Natural killer cell (primary cell): Measurements from ENCODE around the gene ARAP1. TPM values are rescaled to one million over a fixed set of nuclear protein-coding genes. Genes with fewer than 3 reads are reported as not detected.

Experiments
- ATAC-seq, 3 donors: fragments of 150-1000 bp in 2 of 3; fragments of 200-7000 bp in 1 of 3; cut with Tn5 transposase; 1 replicate in 1 of 3; 2 replicates in 2 of 3; pipeline ENCODE4 v1.10.0; 2021; ENCODE audit warnings: mild to moderate bottlenecking in 2 of 3, moderate library complexity in 2 of 3
- DNase-seq, 2 donors: peaks; one replicate each; pipeline versions ENCODE4 v3.0.0 to v3.0.0-alpha.2; 2013 to 2021; ENCODE audit warnings: mixed read lengths in 1 of 2
- H3K27ac ChIP-seq: one replicate; pipeline ENCODE4 v1.5.1; 2013; ENCODE audit warnings: mild to moderate bottlenecking, low read length
- H3K27me3 ChIP-seq: one replicate; pipeline ENCODE4 v1.6.1; 2013; ENCODE audit warnings: low read length; ENCODE audit not compliant: control insufficient read depth, insufficient read depth
- H3K36me3 ChIP-seq: one replicate; pipeline ENCODE4 v1.6.1; 2013; ENCODE audit warnings: low read length; ENCODE audit not compliant: control insufficient read depth, insufficient read depth
- H3K4me1 ChIP-seq: one replicate; pipeline ENCODE4 v1.6.1; 2013; ENCODE audit warnings: low read length; ENCODE audit not compliant: control insufficient read depth, insufficient read depth
- H3K4me3 ChIP-seq: one replicate; pipeline ENCODE4 v1.5.1; 2013; ENCODE audit warnings: low read length
- H3K9me3 ChIP-seq: one replicate; pipeline ENCODE4 v1.6.1; 2013; ENCODE audit warnings: low read length; ENCODE audit not compliant: control insufficient read depth, insufficient read depth
- H3K27ac Mint-ChIP-seq, 2 donors: one replicate each; pipeline ENCODE4 v1.8.0; 2022; ENCODE audit warnings: mild to moderate bottlenecking in 2 of 2, mixed read lengths in 2 of 2, moderate library complexity in 1 of 2
- H3K27me3 Mint-ChIP-seq, 2 donors: one replicate each; pipeline ENCODE4 v1.8.0; 2022; ENCODE audit warnings: low read depth in 2 of 2, mixed read lengths in 2 of 2
- H3K36me3 Mint-ChIP-seq: one replicate; pipeline ENCODE4 v1.8.0; 2022; ENCODE audit warnings: mixed read lengths
- H3K4me1 Mint-ChIP-seq, 2 donors: one replicate each; pipeline ENCODE4 v1.8.0; 2022; ENCODE audit warnings: mixed read lengths in 2 of 2
- H3K4me3 Mint-ChIP-seq: one replicate; pipeline ENCODE4 v1.8.0; 2022; ENCODE audit warnings: mild to moderate bottlenecking, moderate library complexity, mixed read lengths
- H3K9me3 Mint-ChIP-seq, 2 donors: one replicate each; pipeline ENCODE4 v1.8.0; 2022; ENCODE audit warnings: mixed read lengths in 2 of 2
- CTCF ChIP-seq: fragments of 200-600 bp; IDR thresholded peaks from one replicate; pipeline ENCODE4 v1.8.0; 2022; ENCODE audit warnings: antibody characterized with exemption
- WGBS: methylation state at CpG from one replicate; pipeline ENCODE4 v1.1.7; 2013; ENCODE audit warnings: missing lambda C conversion rate; ENCODE audit not compliant: insufficient coverage; 5-methylcytosine and 5-hydroxymethylcytosine counted together
- intact Hi-C: fragments of 100-400 bp; cut with micrococcal nuclease; formaldehyde crosslinking; loops from one replicate; pipeline ENCODE4 v1.14.2; 2022
- total RNA-seq, 4 donors: library from RNA; stranded (reverse); fragments of 120-200 nt in 1 of 4; gene quantifications; one replicate each; pipeline versions ENCODE4 v1.2.3 to v1.2.4, GENCODE V29; 2013 to 2022

The ARAP1 gene
- total RNA-seq, 3 donors from 2014 or later (not counting 1 experiment from before 2014, with no cell fraction given) = 293 to 327 (median 296) TPM

- intact Hi-C loops = no loop called here
- Histone ChIP-seq H3K27me3 (peaks cover 55% of the 10 kb centered on the region), H3K27ac (no peak overlapping the region), H3K4me1 (peaks cover 11% of the 10 kb centered on the region), H3K9me3 (peaks cover 10% of the 10 kb centered on the region), H3K36me3 (no peaks in the 10 kb centered on the region), H3K4me3 (no peak overlapping the region)
- Mint-ChIP-seq H3K4me3 (no peak overlapping the region), H3K9me3 (peaks cover 0 to 3% of the 10 kb centered on the region in 2 donors), H3K36me3 (no peaks in the 10 kb centered on the region), H3K4me1 (peaks cover 5 to 20% of the 10 kb centered on the region in 2 donors), H3K27ac (no peak overlapping the region), H3K27me3 (peaks cover 36 to 56% of the 10 kb centered on the region in 2 donors)
- DNase-seq (no peak), ATAC-seq (no peak)
- 52% methylated on average over 7 of the region's 8 CpGs for WGBS
- TF ChIP-seq CTCF = no peak
These were observed 80.8 kb downstream of the ARAP1 start for GRCh38 chr11:72671152-72672099.

GRCh38 chr11:72670041-72670440 is 82.2 kb downstream of the ARAP1 start:
- no peak for TF ChIP-seq CTCF
- no peaks in the 10 kb centered on the region for H3K36me3 Mint-ChIP-seq
- peaks cover 5 to 20% of the 10 kb centered on the region in 2 donors for H3K4me1 Mint-ChIP-seq
- no peak overlapping the region for H3K27ac ChIP-seq
- H3K9me3 ChIP-seq = peaks cover 10% of the 10 kb centered on the region
- no peak overlapping the region for H3K4me3 ChIP-seq
- H3K36me3 ChIP-seq = no peaks in the 10 kb centered on the region
- intact Hi-C loops = no loop called here
- H3K27me3 Mint-ChIP-seq = peaks cover 36 to 49% of the 10 kb centered on the region in 2 donors
- 38% methylated on average over 3 of the region's 4 CpGs for WGBS
- peaks cover 8% of the 10 kb centered on the region for H3K4me1 ChIP-seq
- no peak overlapping the region for H3K4me3 Mint-ChIP-seq
- DNase-seq = no peak
- H3K27me3 ChIP-seq = peaks cover 47% of the 10 kb centered on the region
- no peak overlapping the region for H3K27ac Mint-ChIP-seq
- H3K9me3 Mint-ChIP-seq = peaks cover 0 to 3% of the 10 kb centered on the region in 2 donors
- no peak for ATAC-seq

GRCh38 chr11:72669527-72669926 is 82.7 kb downstream of the ARAP1 start:
- intact Hi-C loops = no loop called here
- no peak overlapping the region for H3K27ac Mint-ChIP-seq
- no peak for ATAC-seq
- H3K4me3 ChIP-seq = no peak overlapping the region
- H3K9me3 Mint-ChIP-seq = peaks cover 0 to 3% of the 10 kb centered on the region in 2 donors
- H3K36me3 ChIP-seq = no peaks in the 10 kb centered on the region
- H3K4me3 Mint-ChIP-seq = no peak overlapping the region
- H3K27me3 ChIP-seq = peaks cover 42% of the 10 kb centered on the region
- WGBS = 73% methylated on average over 8 of the region's 8 CpGs
- H3K9me3 ChIP-seq = peaks cover 10% of the 10 kb centered on the region
- no peak for TF ChIP-seq CTCF
- peaks cover 5 to 18% of the 10 kb centered on the region in 2 donors for H3K4me1 Mint-ChIP-seq
- peaks cover 33 to 53% of the 10 kb centered on the region in 2 donors for H3K27me3 Mint-ChIP-seq
- DNase-seq = no peak
- no peaks in the 10 kb centered on the region for H3K36me3 Mint-ChIP-seq
- peaks cover 8% of the 10 kb centered on the region for H3K4me1 ChIP-seq
- no peak overlapping the region for H3K27ac ChIP-seq
